GM12878 (cell line): Measurements from ENCODE around the gene IFT27. TPM values are rescaled to one million over a fixed set of nuclear protein-coding genes. Genes with fewer than 3 reads are reported as not detected.

Experiments used
- ATAC-seq: fragments of 200-7000 bp; cut with Tn5 transposase; 3 replicates; pipeline ENCODE4 v1.9.1; 2020; ENCODE audit warnings: mild to moderate bottlenecking, moderate library complexity
- BruUV-seq: library from RNA; stranded (reverse); fragments of 400-500 nt; replicated peaks from 2 replicates; lab custom pipeline; 2021; lab: Mats Ljungman, UMichigan
- CTCF ChIA-PET: fragments of 300-600 bp; sonication (Branson Sonifier 250); formaldehyde crosslinking; extraction: SDS; loops from one replicate; lab custom pipeline; 2021; ENCODE audit warnings: inconsistent platforms; lab: Yijun Ruan, JAX
- POLR2A ChIA-PET: fragments of 350-600 bp; formaldehyde crosslinking; extraction: SDS; loops from one replicate; lab custom pipeline; 2021; ENCODE audit warnings: inconsistent platforms; lab: Charles Lee
- RAD21 ChIA-PET: fragments of 300-600 bp; sonication (Branson Sonifier 250); formaldehyde crosslinking; loops from one replicate; lab custom pipeline; 2023; ENCODE audit warnings: antibody characterized with exemption; ENCODE audit not compliant: unreplicated experiment; lab: Charles Lee
- SMC1A ChIA-PET: fragments of 300-600 bp; sonication (Branson Sonifier 250); formaldehyde crosslinking; loops from one replicate; lab custom pipeline; 2023; ENCODE audit not compliant: unreplicated experiment, uncharacterized antibody; lab: Charles Lee
- DNase-seq: peaks from one replicate; pipeline ENCODE4 v3.0.0-alpha.2; 2011; ENCODE audit warnings: low read depth, low spot score
- FAIRE-seq: peaks from 3 replicates; lab custom pipeline; 2011; peaks lifted over from hg19 to GRCh38; lab: Jason Lieb, UNC
- H2AFZ ChIP-seq: 2 replicates; pipeline ENCODE4 v1.6.0; 2011; ENCODE audit warnings: low read depth, low read length, control low read depth; ENCODE audit not compliant: control insufficient read depth
- H3K27ac ChIP-seq: 2 replicates; pipeline ENCODE4 v1.5.1; 2011; ENCODE audit warnings: control low read depth; ENCODE audit not compliant: control insufficient read depth, insufficient read depth
- H3K27me3 ChIP-seq, 2 experiments: replicated peaks in 1 of 2; 2 replicates each; pipeline versions ENCODE4 v1.6.0 to v1.6.1; 2011; ENCODE audit warnings: low read length in 1 of 2; ENCODE audit not compliant: control insufficient read depth in 2 of 2, insufficient read depth in 2 of 2
- H3K36me3 ChIP-seq, 2 experiments: 2 replicates each; pipeline ENCODE4 v1.5.1; 2011; ENCODE audit warnings: low read length in 1 of 2; ENCODE audit not compliant: control insufficient read depth in 2 of 2, insufficient read depth in 2 of 2
- H3K4me1 ChIP-seq: 2 replicates; pipeline ENCODE4 v1.6.1; 2011; ENCODE audit warnings: mild to moderate bottlenecking, low read length, moderate library complexity, mixed read lengths; ENCODE audit not compliant: control insufficient read depth, insufficient read depth
- H3K4me2 ChIP-seq: 2 replicates; pipeline ENCODE4 v1.6.0; 2011; ENCODE audit warnings: control low read depth; ENCODE audit not compliant: control insufficient read depth, insufficient read depth
- H3K4me3 ChIP-seq: fragments of 200-600 bp; sonication (generic); 2 replicates; pipeline ENCODE4 v1.5.1; 2016
- H3K79me2 ChIP-seq: 2 replicates; pipeline ENCODE4 v1.6.0; 2011; ENCODE audit warnings: low read length; ENCODE audit not compliant: control insufficient read depth, insufficient read depth
- H3K9ac ChIP-seq: 2 replicates; pipeline ENCODE4 v1.8.0; 2011; ENCODE audit warnings: low read length, control low read depth, mixed read lengths; ENCODE audit not compliant: control insufficient read depth, insufficient read depth
- H3K9me3 ChIP-seq: replicated peaks from 3 replicates; pipeline ENCODE4 v1.5.1; 2011; ENCODE audit warnings: mild to moderate bottlenecking, low read length; ENCODE audit not compliant: control insufficient read depth, insufficient read depth
- H4K20me1 ChIP-seq: 2 replicates; pipeline ENCODE4 v1.6.0; 2011; ENCODE audit not compliant: control insufficient read depth, insufficient read depth
- EGR1 ChIP-seq, 2 experiments: IDR thresholded peaks; 1 replicate in 1 of 2; 2 replicates in 1 of 2; pipeline ENCODE4 v1.6.1; 2011 to 2012; ENCODE audit warnings: low read depth in 2 of 2, low read length in 2 of 2, borderline replicate concordance in 1 of 2, mild to moderate bottlenecking in 1 of 2, moderate library complexity in 1 of 2
- HDAC2 ChIP-seq: fragments of 200-600 bp; sonication (generic); IDR thresholded peaks from 2 replicates; pipeline ENCODE4 v1.6.1; 2017
- IKZF2 ChIP-seq, 2 experiments: fragments of 450-650 bp; IDR thresholded peaks; 2 replicates each; pipeline ENCODE4 v1.6.1; 2017; ENCODE audit warnings: mild to moderate bottlenecking in 2 of 2, moderate library complexity in 2 of 2
- LARP7 ChIP-seq: fragments of 450-650 bp; IDR thresholded peaks from 2 replicates; pipeline ENCODE4 v1.6.1; 2017; ENCODE audit warnings: mild to moderate bottlenecking
- MEF2B ChIP-seq: fragments of 450-650 bp; IDR thresholded peaks from 2 replicates; pipeline ENCODE4 v1.6.1; 2018; ENCODE audit warnings: mild to moderate bottlenecking, moderate library complexity; ENCODE audit not compliant: partially characterized antibody, poor library complexity, severe bottlenecking
- MXI1 ChIP-seq: fragments of 150-350 bp; IDR thresholded peaks from 2 replicates; pipeline ENCODE4 v1.6.1; 2011; ENCODE audit warnings: low read depth, mild to moderate bottlenecking, inconsistent platforms, low read length, improper control_type of control experiment
- RBBP5 ChIP-seq: fragments of 200-600 bp; sonication (generic); conservative IDR thresholded peaks from 2 replicates; pipeline ENCODE4 v1.6.1; 2016
- SIX5 ChIP-seq: IDR thresholded peaks from 2 replicates; pipeline ENCODE4 v1.6.1; 2011; ENCODE audit warnings: mild to moderate bottlenecking, low read depth, low read length, moderate library complexity; ENCODE audit not compliant: severe bottlenecking
- SREBF1 ChIP-seq: IDR thresholded peaks from 2 replicates; pipeline ENCODE4 v1.6.1; 2012; ENCODE audit warnings: mild to moderate bottlenecking, low read length
- ZNF384 ChIP-seq: IDR thresholded peaks from 2 replicates; pipeline ENCODE4 v1.6.1; 2012; ENCODE audit warnings: low read depth, mild to moderate bottlenecking, low read length, improper control_type of control experiment, borderline replicate concordance
- WGBS: methylation state at CpG from one replicate; pipeline ENCODE4 v1.1.6; 2016; ENCODE audit warnings: low lambda C conversion rate; ENCODE audit not compliant: insufficient replicate concordance, insufficient coverage; ENCODE audit errors: missing lambda C conversion rate; 5-methylcytosine and 5-hydroxymethylcytosine counted together
- in situ Hi-C: fragments of 300-500 bp; cut with MboI; formaldehyde crosslinking; loops from 9 replicates; pipeline ENCODE4 v1.14.3; 2018; ENCODE audit warnings: mixed read lengths
- intact Hi-C: fragments of 100-400 bp; cut with micrococcal nuclease; formaldehyde crosslinking; loops from one replicate; pipeline ENCODE4 v1.14.2; 2022; ENCODE audit not compliant: unreplicated experiment
- polyA plus RNA-seq, 11 experiments: library from polyadenylated mRNA; depleted of rRNA in 4 of 11; unstranded in 6 of 11; stranded (reverse) in 5 of 11; fragments of >200 nt; fragmentation: Nextera tagmentation in 4 of 11; fragmentation: Illumina TruSeq in 1 of 11; extraction: Ambion mirVana in 4 of 11; extraction: Trizol in 1 of 11; gene quantifications; 1 replicate in 1 of 11; 2 replicates in 10 of 11; pipeline versions ENCODE4 v1.2.1 to v1.2.3, GENCODE V29; 2011 to 2016; ENCODE audit warnings: inconsistent platforms in 2 of 11, missing spikeins in 2 of 11, low read depth in 1 of 11
- total RNA-seq, 4 experiments: library from RNA; depleted of rRNA in 3 of 4; stranded (reverse); fragments of >200 nt in 3 of 4; fragmentation: Illumina TruSeq in 1 of 4; extraction: Trizol in 1 of 4; gene quantifications; 2 replicates each; pipeline versions ENCODE4 v1.2.1 to v1.2.3, GENCODE V29; 2013 to 2021
- TF ChIP-seq, protein P1 (sequence below): fragments of 450-650 bp; IDR thresholded peaks from 2 replicates; pipeline ENCODE4 v1.6.1; 2016; ENCODE audit warnings: mild to moderate bottlenecking, moderate library complexity, borderline replicate concordance
- TF ChIP-seq, protein P2 (sequence below): IDR thresholded peaks from 2 replicates; pipeline ENCODE4 v1.6.1; 2012; ENCODE audit warnings: improper control_type of control experiment, low read depth, low read length; ENCODE audit not compliant: insufficient replicate concordance

Gene IFT27
- total and polyA plus RNA-seq, 10 of the 15 experiments (the other 5 are each of a cell fraction or from before 2014, with no cell fraction given), result 2.7 to 32.5 (median 10.2) TPM

DNA sequence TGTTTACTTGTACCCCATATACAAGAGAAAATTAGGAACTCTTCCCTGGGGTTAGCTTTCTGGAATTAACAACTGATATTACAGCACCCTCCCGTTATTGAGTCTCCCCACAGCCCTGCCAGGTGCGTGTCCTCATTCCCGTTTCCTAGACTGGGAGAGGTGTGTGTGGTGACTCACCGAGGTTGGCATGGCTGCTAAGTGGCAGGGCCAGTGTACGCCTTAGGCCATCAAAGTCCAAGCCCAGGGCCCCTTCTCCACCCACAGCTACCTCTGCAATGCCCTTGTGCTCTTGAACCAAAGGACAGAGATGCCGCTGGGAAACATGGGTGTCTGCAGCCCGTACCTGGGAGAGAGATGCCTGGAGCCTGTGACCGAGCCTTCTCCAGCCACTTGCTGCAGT is 12.3 kb downstream of the IFT27 start (continued):
- TF ChIP-seq, protein P1, sequence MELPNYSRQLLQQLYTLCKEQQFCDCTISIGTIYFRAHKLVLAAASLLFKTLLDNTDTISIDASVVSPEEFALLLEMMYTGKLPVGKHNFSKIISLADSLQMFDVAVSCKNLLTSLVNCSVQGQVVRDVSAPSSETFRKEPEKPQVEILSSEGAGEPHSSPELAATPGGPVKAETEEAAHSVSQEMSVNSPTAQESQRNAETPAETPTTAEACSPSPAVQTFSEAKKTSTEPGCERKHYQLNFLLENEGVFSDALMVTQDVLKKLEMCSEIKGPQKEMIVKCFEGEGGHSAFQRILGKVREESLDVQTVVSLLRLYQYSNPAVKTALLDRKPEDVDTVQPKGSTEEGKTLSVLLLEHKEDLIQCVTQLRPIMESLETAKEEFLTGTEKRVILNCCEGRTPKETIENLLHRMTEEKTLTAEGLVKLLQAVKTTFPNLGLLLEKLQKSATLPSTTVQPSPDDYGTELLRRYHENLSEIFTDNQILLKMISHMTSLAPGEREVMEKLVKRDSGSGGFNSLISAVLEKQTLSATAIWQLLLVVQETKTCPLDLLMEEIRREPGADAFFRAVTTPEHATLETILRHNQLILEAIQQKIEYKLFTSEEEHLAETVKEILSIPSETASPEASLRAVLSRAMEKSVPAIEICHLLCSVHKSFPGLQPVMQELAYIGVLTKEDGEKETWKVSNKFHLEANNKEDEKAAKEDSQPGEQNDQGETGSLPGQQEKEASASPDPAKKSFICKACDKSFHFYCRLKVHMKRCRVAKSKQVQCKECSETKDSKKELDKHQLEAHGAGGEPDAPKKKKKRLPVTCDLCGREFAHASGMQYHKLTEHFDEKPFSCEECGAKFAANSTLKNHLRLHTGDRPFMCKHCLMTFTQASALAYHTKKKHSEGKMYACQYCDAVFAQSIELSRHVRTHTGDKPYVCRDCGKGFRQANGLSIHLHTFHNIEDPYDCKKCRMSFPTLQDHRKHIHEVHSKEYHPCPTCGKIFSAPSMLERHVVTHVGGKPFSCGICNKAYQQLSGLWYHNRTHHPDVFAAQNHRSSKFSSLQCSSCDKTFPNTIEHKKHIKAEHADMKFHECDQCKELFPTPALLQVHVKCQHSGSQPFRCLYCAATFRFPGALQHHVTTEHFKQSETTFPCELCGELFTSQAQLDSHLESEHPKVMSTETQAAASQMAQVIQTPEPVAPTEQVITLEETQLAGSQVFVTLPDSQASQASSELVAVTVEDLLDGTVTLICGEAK, result no peak
- TF ChIP-seq LARP7 (no peak), ZNF384 (no peak)

DNA sequence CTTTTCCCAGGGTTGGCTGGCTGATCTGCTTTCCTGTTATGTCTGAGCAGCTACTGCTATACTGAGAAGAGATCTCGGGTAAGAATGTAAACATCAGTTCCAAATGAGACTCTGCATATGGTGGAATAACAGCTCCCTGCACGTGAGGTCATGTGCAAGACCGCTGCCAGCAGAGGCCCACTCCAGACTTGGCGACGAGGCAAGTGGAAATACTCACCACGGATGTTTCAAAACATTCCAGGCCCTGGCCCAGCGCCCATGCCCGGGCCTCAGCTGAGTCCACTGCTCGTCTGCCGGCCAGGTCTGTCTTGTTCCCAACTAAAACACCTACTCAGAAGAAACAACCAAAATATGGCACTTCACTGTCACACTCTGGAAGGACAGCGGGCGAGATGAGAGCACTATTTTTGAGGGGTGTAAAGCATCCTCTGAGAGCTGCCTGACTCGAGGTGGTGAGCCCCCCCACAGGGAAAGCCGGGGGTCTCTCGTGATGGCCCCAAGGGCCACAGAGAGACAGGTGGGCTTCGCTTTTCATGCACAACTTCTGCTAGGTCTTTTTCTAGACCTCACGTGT is 13.1 kb downstream of the IFT27 start:
- H2AFZ ChIP-seq, result no peak overlapping the region
- H3K79me2 ChIP-seq, result no peaks in the 10 kb centered on the region
- RAD21 ChIA-PET, result no interaction called here
- SMC1A ChIA-PET, result no interaction called here
- FAIRE-seq (no peak), ATAC-seq (no peak), DNase-seq (no peak)
- in situ Hi-C loops, result no loop called here
- H4K20me1 ChIP-seq, result no peaks in the 10 kb centered on the region
- H3K9me3 ChIP-seq, result no peaks in the 10 kb centered on the region
- H3K27me3 ChIP-seq, result no peaks in the 10 kb centered on the region; a peak in 1 of 4 replicates
- H3K4me3 ChIP-seq, result no peak overlapping the region
- 75% methylated on average over 17 of the region's 17 CpGs for WGBS
- H3K9ac ChIP-seq, result no peak overlapping the region
- H3K4me2 ChIP-seq, result no peak overlapping the region
- no peaks in the 10 kb centered on the region for H3K4me1 ChIP-seq
- POLR2A ChIA-PET, result no interaction called here
- no TSS peak for BruUV-seq
- intact Hi-C loops, result no loop called here
- no peak overlapping the region for H3K27ac ChIP-seq
- CTCF ChIA-PET, result no interaction called here
- H3K36me3 ChIP-seq, result no peaks in the 10 kb centered on the region
- TF ChIP-seq HDAC2 (no peak), ZNF384 (no peak), IKZF2 (IDR thresholded peaks at IDR 0.05) (no peak), MXI1 (no peak), RBBP5 (no peak), MEF2B (no peak), EGR1 (IDR thresholded peaks at IDR 0.05; ENCODE audit: borderline replicate concordance in 1 of 2, low read depth in 2 of 2, low read length in 2 of 2) (no peak), SIX5 (no peak), SREBF1 (no peak)
- TF ChIP-seq, protein P2, sequence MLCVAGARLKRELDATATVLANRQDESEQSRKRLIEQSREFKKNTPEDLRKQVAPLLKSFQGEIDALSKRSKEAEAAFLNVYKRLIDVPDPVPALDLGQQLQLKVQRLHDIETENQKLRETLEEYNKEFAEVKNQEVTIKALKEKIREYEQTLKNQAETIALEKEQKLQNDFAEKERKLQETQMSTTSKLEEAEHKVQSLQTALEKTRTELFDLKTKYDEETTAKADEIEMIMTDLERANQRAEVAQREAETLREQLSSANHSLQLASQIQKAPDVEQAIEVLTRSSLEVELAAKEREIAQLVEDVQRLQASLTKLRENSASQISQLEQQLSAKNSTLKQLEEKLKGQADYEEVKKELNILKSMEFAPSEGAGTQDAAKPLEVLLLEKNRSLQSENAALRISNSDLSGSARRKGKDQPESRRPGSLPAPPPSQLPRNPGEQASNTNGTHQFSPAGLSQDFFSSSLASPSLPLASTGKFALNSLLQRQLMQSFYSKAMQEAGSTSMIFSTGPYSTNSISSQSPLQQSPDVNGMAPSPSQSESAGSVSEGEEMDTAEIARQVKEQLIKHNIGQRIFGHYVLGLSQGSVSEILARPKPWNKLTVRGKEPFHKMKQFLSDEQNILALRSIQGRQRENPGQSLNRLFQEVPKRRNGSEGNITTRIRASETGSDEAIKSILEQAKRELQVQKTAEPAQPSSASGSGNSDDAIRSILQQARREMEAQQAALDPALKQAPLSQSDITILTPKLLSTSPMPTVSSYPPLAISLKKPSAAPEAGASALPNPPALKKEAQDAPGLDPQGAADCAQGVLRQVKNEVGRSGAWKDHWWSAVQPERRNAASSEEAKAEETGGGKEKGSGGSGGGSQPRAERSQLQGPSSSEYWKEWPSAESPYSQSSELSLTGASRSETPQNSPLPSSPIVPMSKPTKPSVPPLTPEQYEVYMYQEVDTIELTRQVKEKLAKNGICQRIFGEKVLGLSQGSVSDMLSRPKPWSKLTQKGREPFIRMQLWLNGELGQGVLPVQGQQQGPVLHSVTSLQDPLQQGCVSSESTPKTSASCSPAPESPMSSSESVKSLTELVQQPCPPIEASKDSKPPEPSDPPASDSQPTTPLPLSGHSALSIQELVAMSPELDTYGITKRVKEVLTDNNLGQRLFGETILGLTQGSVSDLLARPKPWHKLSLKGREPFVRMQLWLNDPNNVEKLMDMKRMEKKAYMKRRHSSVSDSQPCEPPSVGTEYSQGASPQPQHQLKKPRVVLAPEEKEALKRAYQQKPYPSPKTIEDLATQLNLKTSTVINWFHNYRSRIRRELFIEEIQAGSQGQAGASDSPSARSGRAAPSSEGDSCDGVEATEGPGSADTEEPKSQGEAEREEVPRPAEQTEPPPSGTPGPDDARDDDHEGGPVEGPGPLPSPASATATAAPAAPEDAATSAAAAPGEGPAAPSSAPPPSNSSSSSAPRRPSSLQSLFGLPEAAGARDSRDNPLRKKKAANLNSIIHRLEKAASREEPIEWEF, result no peak
